ENCODE measurements around the gene POPDC3.

GRCh38 chr6:105189026-105189820 lies 9.4 kb upstream of the POPDC3 start:
- no peak for TF ChIP-seq POLR2A (IDR thresholded peaks at IDR 0.05)
- TF ChIP-seq, protein P1, sequence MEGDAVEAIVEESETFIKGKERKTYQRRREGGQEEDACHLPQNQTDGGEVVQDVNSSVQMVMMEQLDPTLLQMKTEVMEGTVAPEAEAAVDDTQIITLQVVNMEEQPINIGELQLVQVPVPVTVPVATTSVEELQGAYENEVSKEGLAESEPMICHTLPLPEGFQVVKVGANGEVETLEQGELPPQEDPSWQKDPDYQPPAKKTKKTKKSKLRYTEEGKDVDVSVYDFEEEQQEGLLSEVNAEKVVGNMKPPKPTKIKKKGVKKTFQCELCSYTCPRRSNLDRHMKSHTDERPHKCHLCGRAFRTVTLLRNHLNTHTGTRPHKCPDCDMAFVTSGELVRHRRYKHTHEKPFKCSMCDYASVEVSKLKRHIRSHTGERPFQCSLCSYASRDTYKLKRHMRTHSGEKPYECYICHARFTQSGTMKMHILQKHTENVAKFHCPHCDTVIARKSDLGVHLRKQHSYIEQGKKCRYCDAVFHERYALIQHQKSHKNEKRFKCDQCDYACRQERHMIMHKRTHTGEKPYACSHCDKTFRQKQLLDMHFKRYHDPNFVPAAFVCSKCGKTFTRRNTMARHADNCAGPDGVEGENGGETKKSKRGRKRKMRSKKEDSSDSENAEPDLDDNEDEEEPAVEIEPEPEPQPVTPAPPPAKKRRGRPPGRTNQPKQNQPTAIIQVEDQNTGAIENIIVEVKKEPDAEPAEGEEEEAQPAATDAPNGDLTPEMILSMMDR (IDR thresholded peaks at IDR 0.05) = no peak

Data from lower leg skin (tissue), 3 donors.